HG03025 (cell line): ENCODE results near the gene AP1G2.

Experiments
- ATAC-seq: cut with Tn5 transposase; IDR thresholded peaks from one replicate; pipeline ENCODE4 v1.9.1; 2021; ENCODE audit warnings: mild to moderate bottlenecking, moderate library complexity; ENCODE audit not compliant: unreplicated experiment, low FRiP score

AP1G2 gene

GRCh38 chr14:23520899-23521533, 46.6 kb downstream of the AP1G2 start:
- no peak for ATAC-seq

DNA sequence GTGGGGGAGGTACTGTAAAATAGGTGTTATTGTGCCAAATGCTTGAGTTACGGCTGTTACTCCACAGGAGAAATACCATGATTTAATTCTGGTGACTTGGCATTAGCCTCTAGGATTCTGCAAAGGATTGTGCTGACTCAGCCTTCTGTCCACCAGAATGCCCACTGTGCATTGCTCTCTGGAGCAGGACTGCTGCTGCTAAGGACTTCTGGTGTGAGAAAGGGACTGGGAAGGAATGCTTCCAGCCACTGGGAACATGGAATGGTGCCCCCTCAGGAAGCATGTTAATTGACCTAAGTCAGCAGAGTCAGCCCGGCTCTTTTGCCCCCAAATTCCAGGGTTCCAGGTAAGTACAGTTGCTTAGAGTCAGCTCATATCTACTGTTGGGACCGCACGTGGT, 48.9 kb downstream of the AP1G2 start:
- no peak for ATAC-seq

DNA sequence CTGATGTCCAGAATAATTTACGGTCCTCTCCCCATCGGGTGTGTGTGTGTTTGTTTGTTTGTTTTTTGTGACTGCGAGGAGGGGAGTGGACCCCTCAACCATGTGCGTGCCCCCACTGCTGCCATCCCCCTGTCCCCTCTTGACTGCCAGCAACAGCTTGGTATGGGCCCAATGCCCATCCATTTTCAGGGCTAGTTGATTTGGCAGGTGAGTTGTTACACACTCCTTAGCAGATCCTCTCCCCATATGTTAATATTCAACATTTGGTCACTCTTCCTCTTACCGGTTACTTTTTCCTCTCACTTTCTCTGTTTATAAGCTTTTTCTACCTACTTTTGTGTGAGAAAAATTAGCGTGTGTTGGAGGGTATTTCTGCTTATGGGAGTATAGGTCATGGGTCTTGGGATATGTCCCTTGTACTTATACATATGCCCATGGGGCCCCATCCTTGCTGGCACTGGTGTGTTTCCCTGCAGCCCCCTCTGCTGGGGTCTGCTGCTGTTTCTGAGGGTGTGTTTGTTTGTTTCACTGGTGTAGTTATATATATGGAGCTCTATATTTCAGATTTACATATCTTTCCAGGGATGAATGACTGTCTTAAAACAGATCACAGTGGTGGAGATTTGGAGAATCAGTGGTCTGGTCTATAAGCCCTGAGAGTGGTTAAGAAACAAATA, 49.8 kb downstream of the AP1G2 start:
- ATAC-seq = no peak

- no peak for ATAC-seq
Measured at GRCh38 chr14:23514644-23514957, 53.0 kb downstream of the AP1G2 start.

- no peak for ATAC-seq
Measured at GRCh38 chr14:23513818-23514643, 53.6 kb downstream of the AP1G2 start.

DNA sequence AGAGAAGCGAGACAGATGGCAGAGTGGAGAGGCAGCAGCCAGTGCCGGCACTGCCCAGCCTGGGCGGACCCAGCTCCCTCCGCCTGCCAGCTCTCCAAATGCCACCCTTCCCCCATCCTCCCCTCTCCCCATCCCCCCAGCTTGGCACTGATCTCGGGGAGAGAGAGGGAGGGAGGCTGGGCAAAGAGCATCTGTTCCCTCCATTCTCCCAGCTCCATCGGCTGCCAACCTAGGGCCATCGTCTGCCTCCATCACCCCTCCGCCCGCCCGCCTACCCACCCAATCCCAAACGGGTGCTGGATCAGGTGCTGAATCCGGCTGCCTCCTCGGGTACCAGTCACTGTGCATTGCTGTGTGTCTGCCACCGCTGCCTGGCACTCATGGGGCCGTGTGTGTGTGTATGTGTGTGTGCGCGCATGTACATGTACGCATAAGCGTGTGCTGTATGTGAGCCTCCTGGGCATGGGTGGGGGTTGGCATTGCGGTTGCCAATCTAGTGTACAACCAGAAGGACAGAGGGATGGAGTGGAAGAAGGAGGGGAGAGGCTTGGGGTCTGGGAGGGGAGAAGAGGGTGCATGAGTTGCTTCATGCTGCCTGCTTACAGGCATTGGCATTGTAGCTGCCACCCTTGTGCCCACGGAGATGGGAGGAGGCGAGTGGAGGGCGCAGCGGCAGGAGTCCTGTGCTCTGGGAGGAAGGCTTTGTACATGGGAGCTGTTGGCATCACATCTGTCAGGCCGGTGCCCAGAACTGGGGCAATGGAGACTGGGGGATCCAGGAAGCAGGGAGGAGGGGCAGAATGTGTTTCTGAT, 54.4 kb downstream of the AP1G2 start:
- no peak for ATAC-seq

GRCh38 chr14:23512156-23512555, 55.4 kb downstream of the AP1G2 start:
- no peak for ATAC-seq
